Effector memory CD4-positive, alpha-beta T cell (primary cell): ENCODE measurements around the gene ZNF524.

Experiments used
- DNase-seq, 3 donors: peaks; one replicate each; pipeline ENCODE4 v3.0.0-alpha.2; 2020
- H3K27ac ChIP-seq: 2 replicates; pipeline ENCODE4 v1.7.0; 2013; ENCODE audit warnings: mild to moderate bottlenecking, low read length, moderate library complexity; ENCODE audit not compliant: insufficient read depth, poor library complexity, severe bottlenecking
- H3K27me3 ChIP-seq: replicated peaks from 2 replicates; pipeline ENCODE4 v1.7.0; 2013; ENCODE audit warnings: mild to moderate bottlenecking, low read length; ENCODE audit not compliant: insufficient read depth, control insufficient read depth, poor library complexity, severe bottlenecking
- H3K36me3 ChIP-seq: 2 replicates; pipeline ENCODE4 v1.7.0; 2013; ENCODE audit warnings: mild to moderate bottlenecking, low read length, moderate library complexity; ENCODE audit not compliant: control insufficient read depth, insufficient read depth
- H3K4me1 ChIP-seq: 2 replicates; pipeline ENCODE4 v1.7.0; 2013; ENCODE audit warnings: low read length, mild to moderate bottlenecking; ENCODE audit not compliant: control insufficient read depth, insufficient read depth, poor library complexity, severe bottlenecking
- H3K4me3 ChIP-seq: 2 replicates; pipeline ENCODE4 v1.7.0; 2013; ENCODE audit warnings: low read length, low read depth, mild to moderate bottlenecking; ENCODE audit not compliant: insufficient read depth, poor library complexity, severe bottlenecking
- H3K9me3 ChIP-seq: 2 replicates; pipeline ENCODE4 v1.7.0; 2013; ENCODE audit warnings: mild to moderate bottlenecking, low read length, moderate library complexity; ENCODE audit not compliant: control insufficient read depth

Gene ZNF524

DNA sequence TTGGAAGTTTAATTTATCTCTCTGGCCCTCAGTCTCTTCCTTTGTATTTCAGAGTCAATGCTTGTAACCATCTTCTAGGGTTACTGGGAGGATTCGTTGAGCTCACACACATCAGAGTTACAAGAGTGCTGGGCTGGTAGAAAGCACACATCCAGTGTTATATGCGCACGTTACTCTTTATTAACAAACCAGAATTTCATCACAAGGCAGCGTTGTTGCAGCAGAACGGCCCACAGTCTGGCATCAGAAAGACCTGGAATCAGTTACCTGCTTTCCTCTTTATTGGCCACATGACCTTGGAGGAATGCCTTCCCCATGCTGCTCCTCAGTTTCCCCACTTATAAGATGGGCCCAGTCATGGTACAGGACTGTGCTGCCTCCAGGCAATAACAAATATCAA lies 9.2 kb downstream of the ZNF524 start:
- Histone ChIP-seq H3K9me3 (no peaks in the 10 kb centered on the region), H3K27me3 (no peaks in the 10 kb centered on the region), H3K27ac (no peak overlapping the region), H3K4me3 (no peak overlapping the region), H3K36me3 (peaks cover 14% of the 10 kb centered on the region), H3K4me1 (peaks cover 12% of the 10 kb centered on the region)
- no peak for DNase-seq

GRCh38 chr19:55611300-55611982 lies 11.4 kb downstream of the ZNF524 start:
- no peaks in the 10 kb centered on the region for H3K27me3 ChIP-seq
- no peaks in the 10 kb centered on the region for H3K9me3 ChIP-seq
- H3K36me3 ChIP-seq = peaks cover 20% of the 10 kb centered on the region
- no peak overlapping the region for H3K4me3 ChIP-seq
- H3K4me1 ChIP-seq = peaks cover 4% of the 10 kb centered on the region
- no peak for DNase-seq
- no peak overlapping the region for H3K27ac ChIP-seq

- H3K36me3 ChIP-seq = peaks cover 25% of the 10 kb centered on the region
- H3K27ac ChIP-seq = no peak overlapping the region
- H3K4me3 ChIP-seq = no peak overlapping the region
- H3K4me1 ChIP-seq = no peaks in the 10 kb centered on the region
- DNase-seq = no peak
- H3K9me3 ChIP-seq = no peaks in the 10 kb centered on the region
- no peaks in the 10 kb centered on the region for H3K27me3 ChIP-seq
Observed at GRCh38 chr19:55611983-55612645, 12.0 kb downstream of the ZNF524 start.

GRCh38 chr19:55613396-55613795 lies 13.3 kb downstream of the ZNF524 start:
- DNase-seq = no peak
- Histone ChIP-seq H3K27ac (no peak overlapping the region), H3K4me3 (no peak overlapping the region), H3K36me3 (peaks cover 21% of the 10 kb centered on the region), H3K27me3 (no peaks in the 10 kb centered on the region), H3K9me3 (no peaks in the 10 kb centered on the region), H3K4me1 (no peaks in the 10 kb centered on the region)

GRCh38 chr19:55613930-55614710 lies 14.0 kb downstream of the ZNF524 start:
- H3K27ac ChIP-seq = no peak overlapping the region
- no peak for DNase-seq
- no peak overlapping the region for H3K4me3 ChIP-seq
- no peaks in the 10 kb centered on the region for H3K9me3 ChIP-seq
- no peaks in the 10 kb centered on the region for H3K4me1 ChIP-seq
- peaks cover 21% of the 10 kb centered on the region for H3K36me3 ChIP-seq
- H3K27me3 ChIP-seq = no peaks in the 10 kb centered on the region

DNA sequence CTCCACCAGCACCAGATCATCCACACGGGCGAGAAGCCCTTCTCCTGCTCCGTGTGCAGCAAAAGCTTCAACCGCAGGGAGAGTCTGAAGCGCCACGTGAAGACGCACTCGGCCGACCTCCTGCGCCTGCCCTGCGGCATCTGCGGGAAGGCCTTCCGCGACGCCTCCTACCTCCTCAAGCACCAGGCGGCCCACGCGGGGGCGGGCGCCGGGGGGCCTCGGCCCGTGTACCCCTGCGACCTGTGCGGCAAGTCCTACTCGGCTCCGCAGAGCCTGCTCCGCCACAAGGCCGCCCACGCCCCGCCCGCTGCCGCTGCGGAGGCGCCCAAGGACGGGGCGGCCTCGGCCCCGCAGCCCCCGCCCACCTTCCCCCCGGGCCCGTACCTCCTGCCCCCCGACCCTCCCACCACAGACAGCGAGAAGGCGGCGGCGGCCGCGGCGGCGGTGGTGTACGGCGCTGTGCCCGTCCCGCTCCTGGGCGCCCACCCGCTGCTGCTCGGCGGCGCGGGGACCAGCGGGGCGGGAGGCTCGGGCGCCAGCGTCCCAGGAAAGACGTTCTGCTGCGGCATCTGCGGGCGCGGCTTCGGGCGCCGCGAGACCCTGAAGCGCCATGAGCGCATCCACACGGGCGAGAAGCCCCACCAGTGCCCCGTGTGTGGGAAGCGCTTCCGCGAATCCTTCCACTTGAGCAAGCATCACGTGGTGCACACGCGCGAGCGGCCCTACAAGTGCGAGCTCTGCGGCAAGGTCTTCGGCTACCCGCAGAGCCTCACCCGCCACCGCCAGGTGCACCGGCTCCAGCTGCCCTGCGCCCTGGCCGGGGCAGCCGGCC lies 14.8 kb downstream of the ZNF524 start:
- Histone ChIP-seq H3K36me3 (peaks cover 17% of the 10 kb centered on the region), H3K4me3 (no peak overlapping the region), H3K4me1 (no peaks in the 10 kb centered on the region), H3K9me3 (no peaks in the 10 kb centered on the region), H3K27me3 (no peaks in the 10 kb centered on the region), H3K27ac (no peak overlapping the region)
- DNase-seq = no peak

DNA sequence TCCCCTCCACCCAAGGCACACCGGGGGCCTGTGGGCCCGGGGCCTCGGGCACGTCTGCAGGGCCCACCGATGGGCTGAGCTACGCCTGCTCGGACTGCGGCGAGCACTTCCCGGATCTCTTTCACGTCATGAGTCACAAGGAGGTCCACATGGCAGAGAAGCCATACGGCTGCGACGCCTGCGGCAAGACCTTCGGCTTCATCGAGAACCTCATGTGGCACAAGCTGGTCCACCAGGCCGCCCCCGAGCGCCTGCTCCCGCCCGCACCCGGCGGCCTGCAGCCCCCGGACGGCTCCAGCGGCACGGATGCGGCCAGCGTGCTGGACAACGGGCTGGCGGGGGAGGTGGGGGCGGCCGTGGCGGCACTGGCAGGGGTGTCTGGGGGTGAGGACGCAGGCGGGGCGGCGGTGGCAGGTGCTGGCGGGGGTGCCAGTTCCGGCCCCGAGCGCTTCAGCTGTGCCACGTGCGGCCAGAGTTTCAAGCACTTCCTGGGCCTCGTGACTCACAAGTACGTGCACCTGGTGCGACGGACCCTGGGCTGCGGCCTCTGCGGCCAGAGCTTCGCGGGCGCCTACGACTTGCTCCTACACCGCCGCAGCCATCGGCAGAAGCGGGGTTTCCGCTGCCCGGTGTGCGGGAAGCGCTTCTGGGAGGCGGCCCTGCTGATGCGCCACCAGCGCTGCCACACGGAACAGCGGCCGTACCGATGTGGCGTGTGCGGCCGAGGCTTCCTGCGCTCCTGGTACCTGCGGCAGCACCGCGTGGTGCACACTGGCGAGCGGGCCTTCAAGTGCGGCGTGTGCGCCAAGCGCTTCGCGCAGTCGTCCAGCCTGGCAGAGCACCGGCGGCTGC lies 15.7 kb downstream of the ZNF524 start:
- Histone ChIP-seq H3K27me3 (no peaks in the 10 kb centered on the region), H3K9me3 (no peaks in the 10 kb centered on the region), H3K27ac (no peak overlapping the region), H3K36me3 (peaks cover 11% of the 10 kb centered on the region), H3K4me3 (no peak overlapping the region), H3K4me1 (no peaks in the 10 kb centered on the region)
- DNase-seq = no peak

- Histone ChIP-seq H3K9me3 (no peaks in the 10 kb centered on the region), H3K4me1 (no peaks in the 10 kb centered on the region), H3K36me3 (peaks cover 15% of the 10 kb centered on the region), H3K27me3 (no peaks in the 10 kb centered on the region), H3K27ac (no peak overlapping the region), H3K4me3 (no peak overlapping the region)
- DNase-seq = no peak
Observed at GRCh38 chr19:55616395-55616875, 16.3 kb downstream of the ZNF524 start.

- Histone ChIP-seq H3K27me3 (no peaks in the 10 kb centered on the region), H3K4me1 (no peaks in the 10 kb centered on the region), H3K36me3 (peaks cover 15% of the 10 kb centered on the region), H3K27ac (no peak overlapping the region), H3K4me3 (no peak overlapping the region), H3K9me3 (no peaks in the 10 kb centered on the region)
- no peak for DNase-seq
Observed at GRCh38 chr19:55617426-55617825, 17.3 kb downstream of the ZNF524 start.
